Measurements from ENCODE around the gene SHFL. TPM values are rescaled to one million over a fixed set of nuclear protein-coding genes. Genes with fewer than 3 reads are reported as not detected.

Gene SHFL
- total and polyA plus RNA-seq, 2 of the 8 experiments (the other 6 are each of a cell fraction or from before 2014, with no cell fraction given): 25.3 to 37.1 TPM

DNA sequence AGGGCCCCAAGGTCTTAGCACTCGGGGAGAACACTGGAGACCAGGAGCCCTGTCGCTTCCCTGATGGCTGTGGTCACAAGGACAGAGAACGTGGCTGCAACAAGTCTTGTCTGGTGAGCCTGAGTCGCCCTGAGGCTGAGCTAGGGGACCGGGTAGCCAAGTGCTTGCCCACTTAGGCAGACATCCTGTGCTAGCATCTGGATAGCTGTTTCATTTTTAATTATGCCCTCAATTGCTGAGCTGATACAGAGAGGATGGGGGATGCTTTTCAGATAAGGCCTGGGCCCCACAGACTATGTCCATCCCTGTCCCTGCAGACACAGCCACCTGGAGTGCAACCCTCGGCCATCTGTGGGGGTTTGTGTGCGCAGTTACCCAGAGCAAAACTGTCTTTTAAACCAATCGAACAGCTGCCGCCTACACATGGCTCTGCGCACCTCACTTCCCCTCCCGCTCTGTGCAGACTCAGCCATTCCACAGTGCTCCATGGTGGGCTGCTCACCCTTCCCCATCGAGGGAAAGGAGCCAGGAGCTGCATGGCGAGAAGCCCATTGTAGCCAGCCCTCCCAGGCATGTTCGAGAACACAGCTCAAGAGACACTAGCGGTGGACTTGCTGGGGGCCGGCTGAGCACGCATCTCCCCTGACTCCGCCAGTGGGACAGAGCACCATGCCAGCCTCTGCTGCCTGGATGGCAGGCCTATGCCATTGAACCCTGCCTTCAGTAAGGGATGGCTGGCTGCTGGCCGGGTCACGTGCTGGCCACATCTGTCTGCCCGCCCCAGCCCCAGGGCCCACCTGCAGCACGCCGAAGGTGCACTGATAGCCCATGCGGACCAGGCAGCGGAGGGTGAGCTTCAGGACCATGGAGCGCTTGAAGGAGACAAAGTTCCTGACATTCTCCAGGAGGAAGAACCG, 53.0 kb downstream of the SHFL start:
- CTCF ChIA-PET (ENCODE audit: partially characterized antibody): interaction anchor here (0.6 to 1.4 kb wide), 9 partner anchors 8 to 303 kb away, joined by 3 to 4 read pairs (median 3); partner anchors contain the start of gene ICAM1
- WGBS, 2 experiments (ENCODE audit: extremely low coverage in 1 of 2, insufficient coverage in 1 of 2, insufficient read length in 1 of 2, insufficient replicate concordance in 2 of 2, low coverage in 1 of 2, low lambda C conversion rate in 2 of 2, missing lambda C conversion rate in 1 of 2): 92% methylated on average over 27 of the region's 27 CpGs; no CpG with 5 or more reads in 1 of the 2 experiments

More for the DNA sequence above, 53.0 kb downstream of the SHFL start:
- DNase-seq (ENCODE audit: low read depth in 1 of 2, low spot score in 2 of 2) (no peak), FAIRE-seq (no peak)
- Histone ChIP-seq H2BK20ac (ENCODE audit: low read length) (no peak overlapping the region), H3K27ac (ENCODE audit: low read depth, low read length) (no peak overlapping the region), H2BK12ac (ENCODE audit: low read depth, low read length) (no peak overlapping the region), H3K36me3 (ENCODE audit: control insufficient read depth in 2 of 4, insufficient read depth in 4 of 4, low read length in 3 of 4) (peaks cover 53 to 98% (median 84%) of the 10 kb centered on the region in 4 experiments), H3K4me3 (ENCODE audit: extremely low read depth in 1 of 4, insufficient read depth in 2 of 4, low read depth in 3 of 4, low read length in 4 of 4) (no peak overlapping the region), H4K91ac (replicated peaks; ENCODE audit: insufficient read length, low read length) (no peak overlapping the region), H3K9ac (replicated peaks in 1 of 4; ENCODE audit: extremely low read depth in 1 of 4, low read depth in 3 of 4, low read length in 3 of 4) (no peak overlapping the region), H2BK5ac (ENCODE audit: low read depth, low read length) (no peak overlapping the region), H2BK120ac (replicated peaks; ENCODE audit: low read depth, low read length) (no peak overlapping the region), H3K14ac (ENCODE audit: insufficient read length) (no peak overlapping the region), H2AK5ac (ENCODE audit: low read depth, low read length) (no peak overlapping the region), H3K23me2 (ENCODE audit: low read depth, low read length) (no peaks in the 10 kb centered on the region), H4K20me1 (replicated peaks in 1 of 2; ENCODE audit: control insufficient read depth in 1 of 2, insufficient read depth in 2 of 2, low read length in 2 of 2) (peaks cover 8 to 30% of the 10 kb centered on the region in 2 experiments), H4K5ac (ENCODE audit: insufficient read length, low read depth, low read length) (no peak overlapping the region), H3K4me1 (replicated peaks in 1 of 4; ENCODE audit: control insufficient read depth in 3 of 4, insufficient read depth in 4 of 4, low read length in 3 of 4) (no peaks in the 10 kb centered on the region), H3K4me2 (ENCODE audit: insufficient read depth in 1 of 2, low read depth in 2 of 2, low read length in 2 of 2) (no peak overlapping the region), H2BK15ac (ENCODE audit: low read length) (no peak overlapping the region), H3K27me3 (replicated peaks in 1 of 4; ENCODE audit: control insufficient read depth in 3 of 4, extremely low read depth in 1 of 4, insufficient read depth in 3 of 4, low read length in 3 of 4) (no peaks in the 10 kb centered on the region), H2AFZ (ENCODE audit: low read length) (no peak overlapping the region), H3K4ac (replicated peaks; ENCODE audit: insufficient read length, low read depth, low read length) (no peak overlapping the region), H3K79me2 (ENCODE audit: control insufficient read depth in 1 of 2, insufficient read depth in 2 of 2, low read length in 2 of 2) (no peaks in the 10 kb centered on the region), H3K9me3 (ENCODE audit: insufficient read depth in 2 of 2, low read depth in 1 of 2, low read length in 1 of 2) (no peaks in the 10 kb centered on the region), H3K79me1 (ENCODE audit: low read depth, low read length) (no peaks in the 10 kb centered on the region), H3K18ac (ENCODE audit: extremely low read depth, low read length) (no peak overlapping the region), H4K8ac (ENCODE audit: extremely low read depth, insufficient read depth, low read length) (no peak overlapping the region), H3K23ac (ENCODE audit: insufficient read length) (no peak overlapping the region), H3K56ac (replicated peaks; ENCODE audit: insufficient read length, low read depth, low read length) (no peak overlapping the region)
- POLR2A ChIA-PET (ENCODE audit: partially characterized antibody): interaction anchor here (0.6 to 29.1 kb wide), 3 partner anchors 10 to 125 kb away, joined by 3 to 412 read pairs (median 4); partner anchors contain the start of genes ANGPTL6, P2RY11 and PPAN
